ENCODE data around the gene AFG1L. TPM values are rescaled to one million over a fixed set of nuclear protein-coding genes. Genes with fewer than 3 reads are reported as not detected.
"Not testable (repeated sequence)": the region's sequence is repeated elsewhere in the genome, so short reads cannot be mapped to it uniquely, and the experiment has no call there.

Gene AFG1L
- total RNA-seq, 2 experiments from 2014 or later, result 5.6 to 6.3 TPM

GRCh38 chr6:108294297-108294726 is 542 bp upstream of the AFG1L start:
- ChIA-PET POLR2A (interaction anchor here (0.5 to 2.3 kb wide), 6 partner anchors 12 to 336 kb away, joined by 3 to 11 read pairs (median 3); partner anchors contain the start of genes SEC63 and SNX3), CTCF (interaction anchor here (0.6 to 1.1 kb wide), 2 partner anchors 33 to 146 kb away, joined by 3 to 4 read pairs; partner anchors contain the start of gene SNX3)
- no peaks in the 10 kb centered on the region for H3K9me3 Mint-ChIP-seq
- intact Hi-C loops (cut with micrococcal nuclease), result no loop called here
- H3K27ac Mint-ChIP-seq, result peak overlapping the region; percentile 100
- no peaks in the 10 kb centered on the region for H3K36me3 Mint-ChIP-seq (ENCODE audit: low read depth)
- H3K27me3 Mint-ChIP-seq, result no peaks in the 10 kb centered on the region
- peak overlapping the region; percentile 90 for H3K4me3 Mint-ChIP-seq
- DNase-seq (no peak), ATAC-seq (peak; percentile 49)
- no peak for TF ChIP-seq CTCF (IDR thresholded peaks at IDR 0.05)
- peaks cover 12% of the 10 kb centered on the region for H3K4me1 Mint-ChIP-seq (ENCODE audit: low read depth)

- CTCF ChIA-PET, result interaction anchor here (0.7 to 0.8 kb wide), 2 partner anchors 10 to 13 kb away, joined by 3 read pairs; no protein-coding TSS in a partner anchor
- Mint-ChIP-seq H3K36me3 (ENCODE audit: low read depth) (no peaks in the 10 kb centered on the region), H3K4me3 (peak overlapping the region; percentile 90), H3K9me3 (no peaks in the 10 kb centered on the region), H3K4me1 (ENCODE audit: low read depth) (peaks cover 15% of the 10 kb centered on the region), H3K27ac (peak overlapping the region; percentile 100), H3K27me3 (no peaks in the 10 kb centered on the region)
- TF ChIP-seq CTCF (IDR thresholded peaks at IDR 0.05), result no peak
- intact Hi-C loops (cut with micrococcal nuclease), result no loop called here
- ATAC-seq, result no peak
- POLR2A ChIA-PET, result interaction anchor here (0.9 to 2.3 kb wide), 5 partner anchors 12 to 40 kb away, joined by 3 to 11 read pairs (median 5); partner anchors contain the start of gene SNX3
- no peak for DNase-seq
These were observed 822 bp downstream of the AFG1L start for GRCh38 chr6:108295676-108296075.

GRCh38 chr6:108302386-108302785 is 7.5 kb downstream of the AFG1L start:
- H3K4me1 Mint-ChIP-seq (ENCODE audit: low read depth), result peaks cover 10% of the 10 kb centered on the region
- CTCF ChIA-PET, result interaction anchor here (2.2 kb wide), 1 partner anchor 190 kb away, joined by 7 read pairs; no protein-coding TSS in a partner anchor

GRCh38 chr6:108304646-108305045 is 9.8 kb downstream of the AFG1L start:
- Mint-ChIP-seq H3K9me3 (no peaks in the 10 kb centered on the region), H3K27me3 (no peaks in the 10 kb centered on the region), H3K27ac (no peak overlapping the region), H3K4me1 (ENCODE audit: low read depth) (peaks cover under 1% of the 10 kb centered on the region), H3K36me3 (ENCODE audit: low read depth) (no peaks in the 10 kb centered on the region), H3K4me3 (no peak overlapping the region)
- ChIA-PET CTCF (no interaction called here), POLR2A (interaction anchor here (0.6 kb wide), 1 partner anchor 329 kb away, joined by 3 read pairs; no protein-coding TSS in a partner anchor)
- DNase-seq (no peak), ATAC-seq (no peak)
- intact Hi-C loops (cut with micrococcal nuclease), result no loop called here
- no peak for TF ChIP-seq CTCF (IDR thresholded peaks at IDR 0.05)

More at GRCh38 chr6:108302386-108302785, 7.5 kb downstream of the AFG1L start:
- Mint-ChIP-seq H3K9me3 (no peaks in the 10 kb centered on the region), H3K27me3 (no peaks in the 10 kb centered on the region), H3K4me3 (no peak overlapping the region), H3K36me3 (ENCODE audit: low read depth) (no peaks in the 10 kb centered on the region), H3K27ac (no peak overlapping the region)
- no peak for TF ChIP-seq CTCF (IDR thresholded peaks at IDR 0.05)
- intact Hi-C loops (cut with micrococcal nuclease), result no loop called here
- POLR2A ChIA-PET, result no interaction called here
- no peak for ATAC-seq
- no peak for DNase-seq

- DNase-seq; H3K27me3 Mint-ChIP-seq; H3K4me3 Mint-ChIP-seq; intact Hi-C loops (cut with micrococcal nuclease); ATAC-seq; H3K9me3 Mint-ChIP-seq; H3K36me3 Mint-ChIP-seq (ENCODE audit: low read depth); H3K27ac Mint-ChIP-seq; H3K4me1 Mint-ChIP-seq (ENCODE audit: low read depth): not testable (repeated sequence)
- ChIA-PET CTCF (interaction anchor here (0.9 to 1.1 kb wide), 2 partner anchors 13 to 23 kb away, joined by 3 to 5 read pairs; no protein-coding TSS in a partner anchor), POLR2A (interaction anchor here (1.6 kb wide), 1 partner anchor 14 kb away, joined by 5 read pairs; the partner anchor contains the start of gene AFG1L)
These were observed 13.8 kb downstream of the AFG1L start for GRCh38 chr6:108308641-108309040.
